HG02938 (cell line): ENCODE results near the gene PIM3.

ENCODE experiments used
- ATAC-seq: cut with Tn5 transposase; IDR thresholded peaks from one replicate; pipeline ENCODE4 v1.9.1; 2021; ENCODE audit warnings: mild to moderate bottlenecking, moderate library complexity; ENCODE audit not compliant: unreplicated experiment

The PIM3 gene

DNA sequence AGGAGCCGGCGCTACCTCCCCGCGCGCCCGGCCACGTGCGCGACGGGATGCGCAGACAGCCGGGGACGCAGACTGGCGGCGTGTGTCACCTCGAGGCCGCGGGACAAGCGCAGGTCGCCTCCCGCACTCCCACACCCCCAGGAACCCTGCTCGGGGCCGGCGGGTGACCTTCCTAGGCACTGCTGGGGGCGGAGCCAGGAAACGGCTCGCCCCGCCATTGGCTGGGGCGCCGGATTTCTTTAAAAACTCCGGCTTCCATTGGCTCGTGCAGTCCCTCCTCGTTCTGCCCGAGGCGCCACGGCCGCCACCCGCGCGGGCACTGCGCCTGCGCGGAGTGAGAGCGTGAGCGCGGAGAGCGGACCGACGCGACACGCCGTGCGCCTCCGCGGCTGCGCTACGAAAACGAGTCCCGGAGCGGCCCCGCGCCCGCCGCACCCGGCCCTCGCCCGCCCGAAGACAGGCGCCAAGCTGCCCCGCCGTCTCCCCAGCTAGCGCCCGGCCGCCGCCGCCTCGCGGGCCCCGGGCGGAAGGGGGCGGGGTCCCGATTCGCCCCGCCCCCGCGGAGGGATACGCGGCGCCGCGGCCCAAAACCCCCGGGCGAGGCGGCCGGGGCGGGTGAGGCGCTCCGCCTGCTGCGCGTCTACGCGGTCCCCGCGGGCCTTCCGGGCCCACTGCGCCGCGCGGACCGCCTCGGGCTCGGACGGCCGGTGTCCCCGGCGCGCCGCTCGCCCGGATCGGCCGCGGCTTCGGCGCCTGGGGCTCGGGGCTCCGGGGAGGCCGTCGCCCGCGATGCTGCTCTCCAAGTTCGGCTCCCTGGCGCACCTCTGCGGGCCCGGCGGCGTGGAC, at the start of gene PIM3:
PIM3 (plus strand) TSS at position 614 of the 846 bp plus-strand sequence; CDS start at position 790, 176 bp downstream.
- ATAC-seq, result peak; percentile 66

GRCh38 chr22:49911881-49912625, 48.5 kb upstream of the PIM3 start:
- ATAC-seq, result no peak

DNA sequence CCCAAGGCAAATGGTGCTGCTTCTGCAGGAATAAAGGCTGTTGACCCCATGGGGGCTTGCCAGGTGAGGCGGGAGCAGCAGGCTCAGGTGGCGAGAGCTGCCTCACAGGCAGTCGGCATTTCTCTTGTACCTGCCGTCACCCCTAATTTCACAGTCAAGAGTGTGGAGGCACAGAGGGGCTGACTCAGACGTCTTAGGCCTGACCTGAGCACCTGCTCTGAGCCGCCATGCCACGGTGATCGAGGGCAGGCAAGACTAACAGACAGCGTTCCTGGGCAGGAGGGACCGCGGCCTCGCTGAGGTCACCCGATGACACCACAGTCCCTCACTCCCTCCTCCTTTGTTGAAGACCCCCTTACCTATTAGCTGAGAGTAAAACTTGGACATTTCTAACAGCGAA, 47.5 kb upstream of the PIM3 start:
- ATAC-seq, result no peak

- no peak for ATAC-seq
These were observed 47.1 kb upstream of the PIM3 start for GRCh38 chr22:49913446-49913845.

DNA sequence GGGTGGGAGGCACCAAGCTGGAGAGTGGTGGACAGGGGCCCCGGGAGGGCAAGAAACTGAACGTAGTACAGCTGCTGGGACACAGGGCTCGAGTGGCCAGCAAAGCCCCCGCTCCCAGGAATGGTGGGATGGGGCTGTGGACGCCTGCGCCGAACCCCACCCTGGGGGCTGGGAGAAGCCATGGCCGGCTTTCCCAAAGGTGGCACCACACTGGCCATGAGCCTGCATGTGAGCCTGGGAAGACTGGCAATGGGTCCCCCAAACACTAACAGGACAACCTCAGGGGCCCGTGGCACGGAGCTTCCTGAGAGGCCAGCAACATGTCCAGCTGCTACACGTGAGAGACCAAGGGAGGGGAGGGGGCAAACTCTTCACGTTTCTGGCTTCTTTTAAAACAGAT, 46.3 kb upstream of the PIM3 start:
- no peak for ATAC-seq

DNA sequence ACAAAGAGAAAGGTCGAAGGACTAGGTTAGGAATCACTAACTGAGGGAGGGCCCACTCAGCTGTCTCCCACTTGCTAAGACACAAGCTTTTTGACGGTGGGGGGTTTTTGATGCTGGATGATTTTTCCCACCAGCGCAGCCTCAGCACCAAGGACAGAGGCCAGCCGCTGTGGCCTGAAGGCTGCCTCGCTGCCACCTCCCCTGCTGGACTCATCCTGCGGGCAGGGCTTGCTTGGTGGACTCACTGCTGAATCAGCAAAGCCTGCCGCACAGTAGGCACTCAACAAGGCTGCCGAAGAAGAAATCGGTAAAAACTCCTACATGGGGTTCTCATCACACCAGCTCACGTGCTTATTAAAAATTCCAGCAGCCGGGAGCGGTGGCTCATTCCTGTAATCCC, 45.0 kb upstream of the PIM3 start:
- no peak for ATAC-seq

- ATAC-seq, result no peak
These were observed 43.7 kb upstream of the PIM3 start for GRCh38 chr22:49916831-49917230.

- peak; percentile 77 for ATAC-seq
These were observed 42.3 kb upstream of the PIM3 start, which contains the start of the genes ALG12 and CRELD2 for GRCh38 chr22:49917974-49918910. Gene ALG12, minus strand, starts transcription at chr22:49918438. Its CDS starts 4,673 bp downstream, at chr22:49913765. Gene CRELD2, plus strand, starts transcription at chr22:49918634. Its CDS starts 136 bp downstream, at chr22:49918770.

DNA sequence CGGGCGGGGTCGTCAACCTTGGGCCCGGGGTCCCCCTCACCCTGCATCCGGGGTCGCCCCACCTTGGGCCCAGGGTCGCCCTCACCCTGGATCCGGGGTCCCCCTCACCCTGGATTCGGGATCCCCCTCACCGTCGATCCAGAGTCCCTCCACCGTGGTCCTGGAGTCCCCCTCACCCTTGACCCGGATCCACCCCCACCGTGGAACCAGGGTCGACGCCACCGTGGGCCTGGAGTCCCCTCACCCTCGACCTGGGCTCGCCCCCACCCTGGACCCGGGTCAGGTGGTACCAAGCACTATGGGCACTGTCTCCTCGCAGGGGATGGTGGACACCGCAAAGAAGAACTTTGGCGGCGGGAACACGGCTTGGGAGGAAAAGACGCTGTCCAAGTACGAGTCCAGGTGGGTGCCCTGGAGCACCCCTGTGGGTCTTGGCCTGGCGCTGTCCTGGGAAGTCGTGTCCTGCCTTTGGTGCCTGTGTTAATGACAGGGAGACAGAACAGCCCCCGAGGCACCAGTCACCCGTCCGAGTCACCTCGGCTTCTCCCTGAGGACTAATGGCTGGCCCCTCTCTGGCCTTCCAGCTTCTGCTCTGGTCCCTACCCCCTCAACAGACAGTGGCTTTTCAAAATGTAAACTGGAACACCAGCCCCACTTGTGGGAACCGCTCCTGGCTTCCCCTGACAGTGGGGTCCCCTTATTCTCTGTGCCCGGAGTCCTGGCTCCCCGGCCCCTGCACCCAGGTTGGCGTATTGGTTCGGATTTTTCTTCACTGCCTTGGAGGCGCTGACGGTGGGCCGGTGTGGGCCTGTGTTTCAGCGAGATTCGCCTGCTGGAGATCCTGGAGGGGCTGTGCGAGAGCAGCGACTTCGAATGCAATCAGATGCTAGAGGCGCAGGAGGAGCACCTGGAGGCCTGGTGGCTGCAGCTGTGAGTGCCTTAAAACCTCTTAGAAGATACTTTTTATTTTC, 41.4 kb upstream of the PIM3 start:
- no peak for ATAC-seq

DNA sequence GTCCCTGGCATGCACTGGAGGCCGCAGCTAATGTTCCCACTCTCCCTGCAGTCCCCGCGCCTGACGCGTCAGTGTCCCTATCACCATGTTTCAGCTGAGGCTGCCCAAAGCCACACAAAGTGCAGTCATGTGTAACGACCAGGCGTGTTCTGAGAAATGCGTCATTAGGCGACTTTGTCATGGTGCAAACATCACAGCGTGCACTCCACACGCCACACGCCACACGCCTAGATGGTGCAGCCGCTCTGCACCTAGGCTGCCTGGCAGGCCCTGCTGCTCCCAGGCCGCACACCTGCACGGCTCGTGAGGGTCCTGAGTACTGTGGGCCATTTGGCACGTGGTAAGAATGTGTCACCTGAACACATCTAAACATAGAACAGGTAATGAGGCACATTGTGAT, 39.7 kb upstream of the PIM3 start:
- no peak for ATAC-seq

DNA sequence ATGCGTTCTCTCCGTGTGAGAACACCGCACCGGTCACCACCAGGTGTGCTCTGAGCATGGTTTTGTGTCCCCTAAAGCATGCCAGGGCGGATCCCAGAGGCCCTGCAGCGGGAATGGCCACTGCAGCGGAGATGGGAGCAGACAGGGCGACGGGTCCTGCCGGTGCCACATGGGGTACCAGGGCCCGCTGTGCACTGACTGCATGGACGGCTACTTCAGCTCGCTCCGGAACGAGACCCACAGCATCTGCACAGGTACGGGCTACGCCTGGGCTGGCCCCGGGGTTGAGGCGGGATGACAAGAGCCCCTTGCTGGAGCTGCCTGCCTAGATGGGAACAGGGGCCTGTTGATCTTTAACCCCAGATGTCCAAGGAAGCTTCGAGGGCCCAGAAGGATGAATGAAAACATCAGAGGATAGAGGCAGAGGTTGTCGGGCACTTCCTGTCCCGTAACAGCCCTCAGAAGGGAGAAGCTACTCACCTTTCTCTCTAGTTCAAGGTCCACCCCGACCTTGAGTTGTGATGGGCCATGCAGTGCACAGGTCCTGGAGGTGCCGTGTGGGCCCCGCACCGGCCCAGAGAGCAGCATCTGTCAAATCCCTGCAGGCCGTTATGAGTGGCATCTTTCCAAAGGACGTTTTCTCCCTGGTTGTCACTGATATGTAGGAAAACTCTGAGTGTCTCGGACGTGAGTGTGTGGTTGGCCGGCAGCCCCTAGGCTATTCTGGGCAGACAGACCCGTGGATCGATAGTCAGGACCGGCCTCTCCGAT, 38.9 kb upstream of the PIM3 start:
- ATAC-seq, result no peak

- ATAC-seq, result no peak
These were observed 38.1 kb upstream of the PIM3 start for GRCh38 chr22:49922484-49922883.

GRCh38 chr22:49922926-49923325, 37.6 kb upstream of the PIM3 start:
- no peak for ATAC-seq

DNA sequence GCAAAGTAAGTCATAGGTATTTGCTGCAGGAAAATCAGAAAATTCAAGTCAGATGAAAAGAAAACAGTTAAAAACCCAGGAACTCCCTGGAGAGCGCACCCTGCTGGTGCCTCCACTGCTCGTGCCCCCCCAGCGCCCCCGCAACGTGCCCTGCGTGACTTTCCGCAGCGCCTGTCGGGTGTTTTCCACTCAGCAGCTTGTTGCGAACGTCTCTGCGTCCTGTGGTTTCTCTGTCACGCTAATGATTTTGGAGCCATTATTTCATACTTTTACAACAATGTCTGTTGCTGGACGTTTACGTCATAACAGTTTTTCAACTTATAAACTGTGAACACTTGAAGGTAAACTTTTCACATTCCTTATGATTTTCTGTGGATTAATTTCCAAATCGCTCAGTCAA, 37.1 kb upstream of the PIM3 start:
- ATAC-seq, result no peak

GRCh38 chr22:49924113-49924833, 36.3 kb upstream of the PIM3 start:
- ATAC-seq, result no peak

- ATAC-seq, result no peak
These were observed 34.9 kb upstream of the PIM3 start for GRCh38 chr22:49925525-49926128.

DNA sequence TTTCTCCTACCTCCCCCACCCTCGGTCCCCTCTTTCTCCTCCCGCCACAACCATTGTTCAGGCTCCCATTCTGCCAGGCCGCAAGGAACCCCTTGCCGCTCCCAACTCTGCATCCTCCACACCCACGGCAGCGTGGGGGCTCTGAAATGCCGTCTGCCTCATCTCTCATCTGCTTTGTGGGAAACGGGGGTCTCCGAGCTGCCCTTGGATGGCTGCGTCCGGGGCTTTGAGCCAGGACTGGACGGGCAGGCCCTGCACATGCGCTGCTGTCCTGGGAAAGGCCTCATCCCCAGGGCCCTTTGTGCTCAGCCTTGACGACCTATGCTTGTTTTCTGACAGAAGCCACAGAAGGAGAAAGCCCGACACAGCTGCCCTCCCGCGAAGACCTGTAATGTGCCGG, 33.7 kb upstream of the PIM3 start:
- ATAC-seq, result no peak
